T-helper 2 cell (primary cell): Measurements from ENCODE around the gene RAD51B.
"Not testable (repeated sequence)": the region's sequence is repeated elsewhere in the genome, so short reads cannot be mapped to it uniquely, and the experiment has no call there.

ENCODE experiments used
- DNase-seq, 5 experiments: peaks; one replicate each; pipeline versions ENCODE4 v3.0.0 to v3.0.0-alpha.2; 2012 to 2022

Gene RAD51B

GRCh38 chr14:68684466-68685418 lies 865.2 kb downstream of the RAD51B start:
- DNase-seq, result no peak

- peak; percentile 26 to 96 (median 64) for DNase-seq
Measured at GRCh38 chr14:68685419-68686204, 866.0 kb downstream of the RAD51B start.

DNA sequence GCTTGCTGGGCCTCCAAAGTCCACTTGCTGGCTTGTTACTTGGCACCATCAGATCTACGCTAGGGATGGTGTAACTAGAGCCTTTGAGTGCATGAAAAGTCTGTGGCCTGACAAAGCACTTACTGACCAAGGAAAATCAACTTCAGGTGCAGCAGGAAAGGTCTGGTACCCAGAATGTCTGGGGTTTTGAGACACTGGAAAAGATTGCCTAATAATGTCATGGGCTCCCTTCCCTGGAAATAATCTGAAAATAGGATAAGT lies 866.6 kb downstream of the RAD51B start:
- no peak for DNase-seq

DNA sequence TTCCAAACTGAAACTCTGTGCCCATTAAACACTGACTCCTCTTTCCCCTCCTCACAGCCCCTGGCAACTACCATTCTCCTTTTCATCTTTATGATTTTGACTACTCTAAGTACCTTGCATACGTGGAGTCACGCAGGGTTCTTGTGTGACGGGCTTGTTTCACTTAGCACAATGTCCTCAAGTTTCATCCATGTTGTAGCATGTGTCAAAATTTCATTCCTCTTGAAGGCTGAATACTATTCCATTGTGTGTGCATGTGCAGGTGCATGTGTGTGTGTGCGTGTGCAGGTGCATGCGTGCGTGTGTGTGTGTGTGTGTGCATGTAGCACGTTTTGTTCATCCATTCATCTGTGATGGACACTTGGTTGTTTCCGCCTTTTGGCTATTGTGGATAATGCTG lies 867.1 kb downstream of the RAD51B start:
- DNase-seq, result no peak

- no peak for DNase-seq
Measured at GRCh38 chr14:68687746-68688145, 868.2 kb downstream of the RAD51B start.

DNA sequence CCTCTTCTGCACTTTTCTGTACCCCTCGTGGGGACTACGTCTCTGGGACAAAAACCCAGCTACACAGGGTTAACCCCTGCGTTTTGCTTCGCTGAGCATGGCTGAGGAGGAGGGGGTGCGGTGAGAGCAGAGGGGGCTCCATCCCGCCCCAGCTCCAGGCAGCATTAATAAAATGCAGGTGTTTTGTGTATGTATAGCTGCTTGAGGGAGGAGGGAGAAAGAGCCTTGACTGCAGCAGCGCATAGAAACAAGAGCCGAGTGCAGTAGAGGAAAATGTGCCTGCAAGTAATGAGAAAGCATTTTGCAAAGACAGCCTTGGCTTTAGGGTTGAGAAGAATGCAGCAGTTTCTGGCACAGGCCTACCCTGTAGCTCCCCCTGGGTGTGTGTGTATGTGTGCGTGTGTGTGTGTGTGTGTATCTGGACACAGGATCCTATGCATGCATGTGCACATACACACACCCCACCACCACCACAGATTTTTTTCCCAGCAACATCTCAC lies 869.3 kb downstream of the RAD51B start:
- peak in 1 of 5 experiments; percentile 14 for DNase-seq

- no peak for DNase-seq
Measured at GRCh38 chr14:68689511-68689910, 869.9 kb downstream of the RAD51B start.

DNA sequence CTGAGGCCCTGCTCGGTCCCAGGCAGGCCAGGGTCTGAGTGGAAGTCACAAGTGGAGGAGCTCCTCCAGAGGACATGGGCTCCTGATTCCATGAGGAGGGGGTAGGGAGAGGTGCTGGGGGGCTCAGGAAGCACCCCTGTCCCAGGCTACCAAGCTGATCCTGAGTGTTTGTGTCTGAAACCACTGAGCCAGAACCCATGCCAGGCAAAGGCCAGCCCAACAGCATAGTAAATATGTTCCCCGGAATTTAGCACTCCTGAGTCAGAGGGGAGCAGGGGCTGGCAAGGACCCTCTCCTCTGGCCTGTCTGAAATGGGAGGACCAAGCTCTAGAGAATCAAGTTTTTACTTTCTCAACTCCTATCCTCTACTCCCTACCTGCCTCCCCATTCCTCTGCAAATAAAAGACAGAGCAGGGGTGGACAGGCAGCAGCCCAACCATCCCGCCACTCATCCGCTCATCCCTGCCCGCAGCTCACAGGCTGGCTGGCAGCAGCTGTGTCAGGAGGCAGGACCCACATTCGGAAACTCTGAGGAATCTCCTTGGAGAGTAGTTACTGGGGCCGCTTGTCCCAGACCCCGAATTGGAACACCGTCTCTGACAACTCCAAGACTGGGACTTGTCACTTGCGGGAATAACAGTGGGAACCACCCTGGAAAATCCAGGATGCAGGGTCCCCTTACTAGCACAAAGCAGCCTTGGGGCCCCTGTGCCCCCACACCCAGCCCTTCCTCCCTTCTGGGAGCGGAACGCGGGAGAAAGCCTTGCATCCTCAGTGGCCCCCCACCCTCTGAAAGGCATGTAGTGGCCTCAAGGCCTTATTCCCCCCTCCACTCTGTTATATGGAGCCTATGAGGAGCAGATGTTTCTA lies 870.7 kb downstream of the RAD51B start:
- no peak for DNase-seq

GRCh38 chr14:68691031-68691791 lies 871.6 kb downstream of the RAD51B start:
- DNase-seq, result no peak

DNA sequence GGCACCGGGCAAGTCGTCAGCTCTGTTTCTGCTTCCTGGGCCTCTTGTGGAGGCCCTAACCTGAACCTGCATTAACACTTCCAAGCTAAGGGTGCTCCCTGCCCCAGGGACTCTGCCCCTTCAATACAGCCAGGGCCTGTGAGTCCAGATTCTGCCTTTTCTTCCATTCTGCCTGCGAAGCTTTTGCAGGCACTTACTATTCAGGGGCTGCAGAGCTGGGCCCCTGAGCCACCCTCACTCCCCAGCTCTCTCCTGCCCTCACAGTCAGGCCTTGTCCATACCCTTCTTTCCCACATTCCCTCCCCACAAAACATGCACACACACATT lies 872.2 kb downstream of the RAD51B start:
- DNase-seq, result no peak

DNA sequence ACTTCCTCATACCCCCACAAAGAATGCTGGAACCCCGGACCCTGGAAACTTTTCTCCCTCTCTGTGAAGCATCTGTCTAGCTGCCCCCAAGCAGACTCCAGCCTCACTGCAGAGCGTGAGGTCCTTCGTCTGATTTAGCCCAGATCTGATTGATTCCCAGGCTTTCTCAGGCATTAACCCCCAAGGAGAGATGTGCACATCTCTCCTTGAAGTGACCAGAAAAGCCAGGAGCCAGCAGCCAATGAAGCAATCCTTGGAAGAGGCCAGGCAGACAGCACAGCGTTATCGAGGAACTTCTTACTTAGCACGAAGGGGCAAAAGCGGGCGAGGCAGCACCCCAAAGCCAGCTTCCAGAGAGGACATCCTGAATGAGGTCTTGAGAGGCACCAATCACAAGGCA lies 872.6 kb downstream of the RAD51B start:
- no peak for DNase-seq

- no peak for DNase-seq
Measured at GRCh38 chr14:68692916-68693771, 873.6 kb downstream of the RAD51B start.

GRCh38 chr14:68693926-68694325 lies 874.3 kb downstream of the RAD51B start:
- DNase-seq, result no peak

GRCh38 chr14:68694516-68695235 lies 875.1 kb downstream of the RAD51B start:
- no peak for DNase-seq

DNA sequence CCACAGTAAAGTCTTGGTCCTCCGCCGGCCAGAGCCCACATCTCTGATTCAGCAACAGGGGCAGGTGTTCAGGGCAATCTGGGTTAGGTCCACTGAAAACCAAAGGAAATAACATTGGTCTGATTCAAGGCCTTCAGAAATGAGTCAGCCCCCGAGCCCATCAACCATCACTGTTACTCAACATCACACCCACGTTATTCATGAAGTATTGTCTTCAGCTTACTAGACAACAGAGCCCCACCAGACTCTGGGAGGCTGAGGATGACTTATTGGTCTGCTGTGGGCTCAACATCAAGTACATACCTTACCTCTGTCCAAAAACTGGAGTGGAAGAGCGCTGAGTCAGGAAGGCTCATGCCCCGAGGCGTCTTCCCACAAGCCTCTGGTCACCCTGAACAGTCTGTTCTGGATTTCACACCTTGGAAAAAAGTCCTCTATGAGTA lies 875.8 kb downstream of the RAD51B start:
- peak in 1 of 5 experiments; percentile 14 for DNase-seq

- no peak for DNase-seq
Measured at GRCh38 chr14:68695856-68696255, 876.3 kb downstream of the RAD51B start.

DNA sequence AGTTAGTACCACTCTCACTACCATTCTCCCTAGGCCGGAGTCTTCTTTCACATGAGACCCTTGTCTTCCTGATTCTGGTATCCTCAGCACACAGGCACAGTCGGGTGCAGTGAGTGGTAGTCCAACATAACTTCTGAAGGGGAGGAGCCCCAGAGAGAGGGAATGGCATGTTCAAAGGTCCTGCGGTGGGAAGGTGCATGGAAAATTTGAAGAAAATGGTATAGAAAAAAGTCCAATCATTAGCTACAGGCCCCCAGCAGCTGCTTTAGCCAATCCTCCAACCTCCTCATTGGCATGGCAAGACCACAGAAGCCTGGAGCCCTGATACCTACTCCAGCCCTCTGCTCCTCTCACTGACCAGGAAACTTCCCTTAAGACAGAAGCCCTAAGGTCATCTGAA lies 876.7 kb downstream of the RAD51B start:
- no peak for DNase-seq

DNA sequence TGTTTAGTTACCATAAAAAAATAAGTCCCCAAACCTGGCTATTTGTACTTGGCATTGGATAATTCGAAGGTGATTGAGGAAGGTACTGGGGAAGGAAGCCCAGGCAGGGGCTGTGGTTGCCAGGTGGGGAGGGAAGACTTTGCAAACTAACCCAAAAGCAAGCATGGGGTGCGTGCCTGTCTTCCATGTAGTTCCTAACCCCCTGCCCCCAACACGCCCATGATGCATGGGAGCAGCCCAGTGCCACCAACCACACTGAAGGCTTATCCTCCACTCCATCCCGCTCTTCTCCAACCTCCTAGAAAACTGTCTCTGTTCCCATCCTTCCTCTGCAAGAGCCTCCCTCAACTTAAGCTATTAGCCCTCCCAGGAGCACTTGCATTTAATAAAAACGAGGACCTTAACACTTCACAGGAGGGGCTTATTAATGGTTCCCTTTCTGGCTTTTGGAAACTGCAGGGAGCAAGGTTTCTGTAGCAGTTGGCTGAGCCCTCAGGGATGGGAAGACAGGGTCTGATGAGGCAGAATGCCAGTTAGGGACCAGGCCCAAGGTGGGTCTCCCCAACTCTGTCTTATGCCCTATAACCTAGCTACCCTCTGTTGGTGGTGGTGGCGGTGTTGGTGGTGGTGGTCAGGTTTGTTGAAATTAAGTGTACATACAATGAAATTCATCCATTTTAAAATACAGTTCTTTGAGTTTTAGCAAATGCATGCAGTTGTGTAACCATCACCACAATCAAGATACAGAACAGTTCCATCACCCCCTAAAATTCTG lies 877.3 kb downstream of the RAD51B start:
- no peak for DNase-seq

GRCh38 chr14:68698773-68699172 lies 879.2 kb downstream of the RAD51B start:
- DNase-seq, result not testable (repeated sequence)
